HG03025 (cell line): ENCODE data around the gene FBRS.
"Not testable (repeated sequence)": the region's sequence is repeated elsewhere in the genome, so short reads cannot be mapped to it uniquely, and the experiment has no call there.

Source experiments
- ATAC-seq: cut with Tn5 transposase; IDR thresholded peaks from one replicate; pipeline ENCODE4 v1.9.1; 2021; ENCODE audit warnings: mild to moderate bottlenecking, moderate library complexity; ENCODE audit not compliant: unreplicated experiment, low FRiP score

The FBRS gene

DNA sequence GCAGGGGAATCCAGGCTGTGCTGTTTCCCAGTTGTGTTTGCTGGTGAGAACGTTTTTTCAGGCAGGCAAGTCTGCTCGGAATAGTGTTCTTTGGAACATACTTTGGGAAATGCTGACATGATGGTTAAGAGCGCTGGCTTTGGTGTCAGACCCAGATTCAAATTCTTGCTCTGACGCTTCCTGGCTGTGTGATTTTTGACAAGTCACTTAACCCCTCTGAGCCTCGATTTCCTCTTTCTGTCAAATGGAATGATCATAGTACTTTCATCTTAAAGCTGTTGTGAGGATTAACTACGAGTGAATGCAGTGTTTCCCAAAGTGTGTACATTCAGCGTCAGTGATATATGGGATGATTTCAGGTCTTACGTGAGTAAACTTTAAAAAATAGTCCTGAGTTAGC lies 4.8 kb downstream of the FBRS start:
- no peak for ATAC-seq

GRCh38 chr16:30663820-30664219 lies 5.6 kb downstream of the FBRS start:
- no peak for ATAC-seq

DNA sequence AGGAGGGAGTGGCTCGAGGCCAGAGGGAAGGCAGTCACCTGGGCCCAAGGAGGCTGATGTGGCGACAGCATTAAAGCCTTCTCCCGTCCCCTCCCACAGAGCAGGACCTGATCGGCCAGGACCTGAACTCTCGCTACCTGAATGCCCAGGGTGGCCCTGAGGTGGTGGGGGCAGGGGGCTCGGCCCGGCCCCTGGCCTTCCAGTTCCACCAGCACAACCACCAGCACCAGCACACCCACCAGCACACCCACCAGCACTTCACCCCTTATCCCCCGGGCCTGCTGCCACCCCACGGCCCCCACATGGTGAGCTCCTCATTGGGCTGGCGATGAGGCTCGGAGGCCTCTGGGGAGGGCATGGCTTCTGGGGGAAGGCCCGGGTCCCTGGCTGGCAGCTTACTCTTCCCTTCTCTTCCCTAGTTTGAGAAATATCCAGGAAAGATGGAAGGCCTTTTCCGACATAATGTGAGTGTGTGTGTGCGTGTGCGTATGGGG lies 6.4 kb downstream of the FBRS start:
- no peak for ATAC-seq

GRCh38 chr16:30665155-30665829 lies 7.1 kb downstream of the FBRS start:
- ATAC-seq: no peak

DNA sequence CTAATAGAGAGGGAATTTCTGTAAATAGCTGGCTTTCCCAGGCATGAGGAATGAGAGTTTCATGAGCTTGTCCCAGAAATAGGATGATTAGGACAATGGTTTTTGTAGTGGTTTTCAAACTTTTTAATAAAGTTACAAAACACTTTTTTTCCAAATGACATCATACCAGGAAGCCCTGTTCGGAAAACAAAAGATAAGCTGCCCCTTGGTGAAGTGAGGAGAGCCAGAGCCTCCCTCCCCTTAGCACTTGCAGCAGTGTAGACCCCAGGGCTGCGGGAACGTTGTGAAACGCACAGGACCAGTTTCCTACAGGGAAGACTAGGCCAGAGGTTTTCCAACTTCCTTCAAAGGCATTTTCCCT lies 7.6 kb downstream of the FBRS start:
- no peak for ATAC-seq

- no peak for ATAC-seq
These were observed 8.4 kb downstream of the FBRS start for GRCh38 chr16:30666681-30667080.

DNA sequence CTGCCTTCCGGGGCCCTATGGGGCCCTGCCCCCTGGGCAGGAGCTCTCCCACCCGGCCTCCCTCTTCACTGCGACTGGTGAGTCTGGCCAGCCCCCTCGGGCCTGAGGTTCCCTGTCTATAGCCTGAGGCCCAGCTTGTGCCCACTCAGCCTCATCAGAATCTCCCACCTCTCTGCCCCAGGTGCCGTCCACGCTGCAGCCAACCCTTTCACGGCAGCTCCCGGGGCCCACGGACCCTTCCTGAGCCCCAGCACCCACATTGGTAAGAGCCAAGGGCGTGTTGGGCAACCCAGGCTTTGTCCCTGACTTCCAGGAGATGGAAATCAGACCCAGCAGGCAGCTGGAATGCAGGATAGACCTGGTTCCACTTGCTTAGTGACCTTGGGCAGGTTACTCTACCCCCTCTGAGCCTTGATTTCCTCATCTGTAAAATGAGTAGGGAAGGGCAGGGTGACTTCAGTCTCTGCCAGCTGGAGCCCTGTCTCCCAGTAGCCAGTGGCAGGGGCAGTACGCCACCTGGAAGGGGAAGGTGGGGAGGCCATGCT lies 9.2 kb downstream of the FBRS start:
- no peak for ATAC-seq

DNA sequence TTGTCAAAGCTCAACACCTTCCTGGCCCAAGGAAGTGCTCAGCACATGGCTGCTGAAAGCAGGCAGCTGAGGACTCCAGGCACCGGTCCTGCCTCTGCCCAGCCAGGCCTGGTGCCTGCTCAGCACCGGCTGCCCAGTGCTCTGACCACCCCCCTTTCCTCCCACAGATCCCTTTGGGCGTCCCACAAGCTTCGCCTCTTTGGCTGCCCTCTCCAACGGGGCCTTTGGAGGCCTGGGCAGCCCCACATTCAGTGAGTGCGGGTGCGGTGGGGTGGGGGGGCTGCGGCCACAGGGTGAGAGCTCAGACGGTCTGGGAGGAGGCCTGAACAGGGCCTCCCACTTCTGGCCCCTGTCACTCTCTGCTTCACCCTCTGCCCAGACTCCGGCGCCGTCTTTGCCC lies 10.2 kb downstream of the FBRS start:
- no peak for ATAC-seq

DNA sequence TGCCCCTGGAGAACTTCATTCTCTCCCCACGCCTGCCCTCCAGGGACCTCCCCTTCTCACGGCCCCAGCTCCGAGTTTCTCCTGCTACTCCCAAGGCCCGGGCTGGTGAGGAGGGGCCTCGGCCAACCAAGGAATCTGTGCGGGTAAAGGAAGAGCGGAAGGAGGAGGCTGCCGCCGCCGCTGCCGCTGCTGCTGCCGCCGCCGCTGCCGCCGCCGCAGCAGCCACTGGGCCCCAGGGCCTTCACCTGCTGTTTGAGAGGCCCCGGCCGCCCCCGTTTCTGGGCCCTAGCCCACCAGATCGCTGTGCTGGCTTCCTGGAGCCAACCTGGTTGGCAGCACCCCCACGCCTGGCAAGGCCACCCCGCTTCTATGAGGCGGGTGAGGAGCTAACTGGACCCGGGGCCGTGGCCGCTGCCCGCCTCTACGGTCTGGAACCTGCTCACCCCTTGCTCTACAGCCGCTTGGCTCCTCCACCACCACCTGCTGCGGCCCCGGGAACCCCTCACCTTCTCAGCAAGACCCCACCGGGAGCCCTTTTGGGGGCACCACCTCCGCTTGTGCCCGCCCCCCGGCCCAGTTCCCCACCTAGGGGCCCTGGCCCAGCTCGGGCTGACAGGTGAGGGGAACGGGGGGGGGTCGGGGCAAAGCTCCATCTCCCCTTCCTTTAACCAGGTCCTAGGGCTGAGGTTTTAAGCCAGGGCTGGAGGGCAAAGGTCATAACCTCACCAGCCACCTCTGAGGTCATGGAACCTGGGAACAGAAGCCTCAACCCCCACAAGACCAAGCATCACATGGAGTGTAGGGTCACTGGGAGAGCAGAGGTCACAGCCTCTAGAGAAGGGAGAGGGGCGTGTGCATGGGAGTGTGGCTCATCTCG lies 11.0 kb downstream of the FBRS start:
- no peak for ATAC-seq

DNA sequence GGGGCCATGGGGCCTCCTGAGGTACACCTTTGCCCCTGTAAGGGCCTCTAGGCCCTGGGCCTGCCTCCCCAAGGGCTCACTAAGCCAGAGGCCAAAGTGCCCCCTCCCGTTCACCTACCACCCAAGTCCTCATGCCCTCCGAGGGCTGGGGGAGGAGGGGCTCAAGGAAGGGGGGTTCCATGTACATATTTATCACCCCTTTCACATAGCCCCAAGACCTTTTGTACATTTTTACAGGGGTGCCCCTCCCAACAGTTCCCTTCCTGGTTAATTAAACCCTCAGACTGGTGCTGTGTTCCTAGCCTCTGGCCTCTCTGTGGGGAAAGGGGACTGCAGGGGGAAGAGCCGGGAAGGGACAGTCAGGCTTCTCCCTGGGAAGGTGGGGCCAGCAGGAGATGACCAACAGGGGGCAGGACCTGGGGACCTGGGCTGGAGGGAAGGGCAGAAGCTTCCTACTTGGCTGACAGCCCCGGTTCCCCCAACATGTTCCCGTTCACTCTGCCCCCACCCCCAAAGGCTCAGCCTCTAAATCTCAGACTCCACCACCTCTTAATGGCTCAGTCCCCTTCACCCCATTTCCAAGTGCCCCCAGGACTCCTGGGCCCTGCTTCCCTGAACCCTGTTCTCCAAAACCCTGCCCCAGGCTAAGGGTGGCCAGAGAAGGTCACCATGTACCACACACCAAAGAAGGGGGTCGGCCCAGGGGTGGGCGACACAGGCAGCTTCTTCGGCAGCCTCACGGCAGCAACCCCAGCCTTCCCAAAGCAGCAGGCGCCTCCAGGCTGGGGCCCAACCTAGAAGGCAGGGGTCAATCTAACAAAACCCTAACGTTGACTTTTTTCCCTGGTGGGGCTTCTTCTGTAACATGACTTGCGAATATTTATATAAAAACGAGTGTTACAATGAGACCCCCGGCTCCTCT lies 11.9 kb downstream of the FBRS start:
- ATAC-seq: no peak

DNA sequence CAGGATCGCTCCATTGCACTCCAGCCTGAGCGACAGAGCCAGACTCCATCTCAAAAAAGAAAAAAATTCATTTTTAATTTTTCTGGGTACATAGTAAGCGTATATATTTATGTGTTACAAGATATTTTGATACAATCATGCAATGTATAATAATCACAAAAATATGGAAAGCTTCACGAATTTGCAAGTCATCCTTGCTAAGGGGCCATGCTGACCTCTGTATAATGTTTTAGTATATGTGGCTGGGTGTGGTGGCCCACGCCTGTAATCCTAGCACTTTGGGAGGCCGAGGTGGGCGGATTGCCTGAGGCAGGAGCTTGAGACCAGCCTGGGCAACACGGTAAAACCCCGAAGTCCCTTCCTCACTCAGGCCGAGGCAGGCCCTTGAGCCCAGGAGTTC lies 16.9 kb downstream of the FBRS start:
- ATAC-seq: no peak

- ATAC-seq: no peak
These were observed 19.8 kb downstream of the FBRS start for GRCh38 chr16:30677931-30678585.

- ATAC-seq: no peak
These were observed 20.3 kb downstream of the FBRS start for GRCh38 chr16:30678586-30678970.

DNA sequence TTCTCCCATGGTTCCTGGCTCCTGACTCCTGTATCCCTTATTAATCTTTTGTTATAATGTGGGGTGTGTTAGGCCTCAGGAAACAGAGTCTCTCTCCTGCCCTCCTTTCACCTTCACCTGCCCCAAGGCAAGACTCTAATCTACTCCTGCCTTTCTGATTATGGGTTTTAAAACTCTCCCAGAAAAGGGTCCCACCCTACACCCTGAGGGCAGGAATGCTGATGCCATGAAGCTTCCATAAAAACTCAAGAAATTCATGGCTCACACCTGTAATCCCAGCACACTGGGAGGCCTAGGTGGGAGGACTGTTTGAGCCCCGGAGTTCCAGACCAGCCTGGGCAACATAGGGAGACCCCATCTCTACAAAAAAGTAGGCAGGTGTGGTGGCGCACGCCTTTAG lies 22.1 kb downstream of the FBRS start:
- no peak for ATAC-seq

DNA sequence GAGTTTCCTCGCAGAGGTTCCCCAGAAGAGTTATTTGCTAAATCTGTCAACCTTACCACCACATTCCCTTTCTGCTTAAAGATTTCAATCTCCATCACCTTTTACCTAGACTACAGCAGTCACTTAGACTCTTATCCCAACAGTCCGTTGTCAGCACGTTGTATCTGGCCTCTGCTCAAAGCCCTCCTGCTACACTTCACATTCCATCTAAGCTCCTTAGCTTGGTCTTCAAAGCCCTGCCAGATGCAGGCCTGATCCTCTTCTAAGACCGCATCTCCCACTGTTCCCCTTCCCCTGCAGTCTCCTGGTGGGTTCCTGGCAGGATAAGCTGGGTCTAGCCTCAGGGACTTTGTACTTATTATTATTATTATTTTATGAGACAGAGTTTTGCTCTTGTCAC lies 30.5 kb downstream of the FBRS start:
- ATAC-seq: no peak

GRCh38 chr16:30691907-30692306 lies 33.7 kb downstream of the FBRS start:
- ATAC-seq: no peak

DNA sequence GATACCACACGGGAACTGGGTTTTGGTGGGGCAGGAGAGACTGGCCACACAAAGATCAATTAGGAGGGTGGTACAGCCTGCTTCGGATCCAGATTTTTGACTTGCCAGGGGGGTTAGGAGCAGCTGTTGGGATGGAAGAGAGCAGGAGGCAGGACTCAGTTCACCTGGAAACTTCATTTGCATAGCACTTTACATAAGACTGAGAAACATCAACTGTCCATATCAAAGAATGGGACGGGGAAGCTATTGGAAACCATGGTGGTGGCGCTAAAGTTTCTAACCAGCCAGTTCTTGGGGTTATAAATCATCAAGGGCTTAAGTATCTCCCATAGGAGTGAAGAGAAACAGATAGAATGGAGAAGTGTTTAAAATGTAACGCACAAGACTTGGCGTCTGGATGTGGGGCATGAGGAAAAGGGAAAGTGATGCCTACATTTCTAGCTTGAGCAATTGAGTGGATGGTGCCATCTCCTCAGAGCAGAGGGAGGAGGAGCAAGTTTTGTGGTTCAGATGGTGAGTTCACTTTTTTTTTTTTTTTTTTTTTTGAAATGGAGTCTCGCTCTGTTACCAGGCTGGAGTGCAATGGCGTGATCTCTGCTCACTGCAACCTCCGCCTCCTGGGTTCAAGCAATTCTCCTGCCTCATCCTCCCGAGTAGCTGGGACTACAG lies 34.3 kb downstream of the FBRS start:
- ATAC-seq: no peak

DNA sequence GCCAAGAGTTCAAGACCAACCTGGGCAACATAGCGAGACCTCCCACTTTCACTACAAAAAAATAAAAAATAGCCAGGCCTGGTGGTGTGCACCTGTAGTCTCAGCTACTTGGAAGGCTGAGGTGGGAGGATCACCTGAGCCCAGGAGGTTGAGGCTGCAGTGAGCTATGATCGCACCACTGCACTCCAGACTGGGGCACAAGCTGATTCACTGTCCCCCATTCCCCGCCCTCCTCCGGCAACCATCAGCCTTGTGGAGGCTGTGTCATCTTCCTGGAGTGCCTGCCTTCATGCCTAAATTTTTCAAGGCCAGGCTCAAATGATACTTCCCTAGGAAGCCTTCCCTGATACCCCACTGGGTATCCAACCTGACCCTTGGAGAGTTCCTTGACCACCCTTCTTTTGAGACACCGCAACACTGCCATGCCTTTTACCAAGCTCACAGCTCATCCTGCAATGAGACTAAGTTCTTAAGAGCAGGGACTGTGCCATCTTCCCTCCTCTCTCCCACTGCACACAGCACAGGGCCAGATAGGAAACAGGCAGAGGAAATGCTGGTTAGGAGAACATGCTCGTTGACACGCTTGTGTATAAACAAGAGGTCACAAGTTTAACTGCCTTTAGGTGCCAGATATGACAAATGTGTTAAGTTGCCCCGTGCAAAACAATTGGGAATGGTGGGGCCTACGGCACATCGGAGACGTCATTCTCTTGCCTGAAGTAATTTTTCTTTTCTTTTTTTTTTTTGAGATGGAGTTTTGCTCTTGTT lies 36.9 kb downstream of the FBRS start:
- no peak for ATAC-seq

GRCh38 chr16:30696646-30697045 lies 38.4 kb downstream of the FBRS start:
- not testable (repeated sequence) for ATAC-seq
